ENCODE data around the gene ZCCHC10.
"Not testable (repeated sequence)": the region's sequence is repeated elsewhere in the genome, so short reads cannot be mapped to it uniquely, and the experiment has no call there.

The ZCCHC10 gene

GRCh38 chr5:133041157-133041784, 14.9 kb upstream of the ZCCHC10 start:
- no peak for DNase-seq

DNA sequence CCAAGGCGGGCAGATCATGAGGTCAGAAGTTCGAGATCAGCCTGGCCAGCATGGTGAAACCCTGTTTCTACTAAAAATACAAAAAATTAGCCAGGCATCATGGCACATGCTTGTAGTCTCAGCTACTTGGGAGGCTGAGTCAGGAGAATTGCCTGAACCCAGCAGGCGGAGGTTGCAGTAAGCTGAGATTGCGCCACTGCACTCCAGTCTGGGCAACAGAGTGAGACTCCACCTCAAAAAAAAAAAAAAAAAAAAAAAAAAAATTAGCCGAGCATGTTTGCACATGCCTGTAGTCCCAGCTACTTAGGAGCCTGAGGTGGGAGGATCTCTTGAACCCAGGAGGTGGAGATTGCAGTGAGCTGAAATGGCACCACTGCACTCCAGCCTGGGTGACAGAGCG, 10.3 kb upstream of the ZCCHC10 start:
- DNase-seq: not testable (repeated sequence)

GRCh38 chr5:133035224-133035623, 8.9 kb upstream of the ZCCHC10 start:
- DNase-seq: no peak

DNA sequence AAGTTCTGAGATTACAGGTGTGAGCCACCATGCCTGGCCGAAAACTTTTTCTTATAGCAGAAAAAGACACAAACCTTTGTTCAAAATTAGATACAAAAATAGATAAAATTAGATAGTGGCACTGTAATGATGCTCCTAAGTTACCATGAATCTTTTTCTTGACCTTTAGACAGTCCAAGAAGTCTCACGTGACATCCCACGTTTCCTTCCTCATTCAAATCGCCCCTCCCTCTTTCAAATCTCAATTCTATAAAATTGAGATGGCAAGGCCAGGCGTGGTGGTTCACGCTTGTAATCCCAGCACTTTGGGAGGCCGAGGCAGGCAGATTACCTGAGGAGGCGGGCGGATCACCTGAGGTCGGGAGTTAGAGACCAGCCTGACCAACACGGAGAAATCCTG, 7.7 kb upstream of the ZCCHC10 start:
- no peak for DNase-seq

- DNase-seq: no peak
Observed at GRCh38 chr5:133032852-133033742, 6.7 kb upstream of the ZCCHC10 start.

DNA sequence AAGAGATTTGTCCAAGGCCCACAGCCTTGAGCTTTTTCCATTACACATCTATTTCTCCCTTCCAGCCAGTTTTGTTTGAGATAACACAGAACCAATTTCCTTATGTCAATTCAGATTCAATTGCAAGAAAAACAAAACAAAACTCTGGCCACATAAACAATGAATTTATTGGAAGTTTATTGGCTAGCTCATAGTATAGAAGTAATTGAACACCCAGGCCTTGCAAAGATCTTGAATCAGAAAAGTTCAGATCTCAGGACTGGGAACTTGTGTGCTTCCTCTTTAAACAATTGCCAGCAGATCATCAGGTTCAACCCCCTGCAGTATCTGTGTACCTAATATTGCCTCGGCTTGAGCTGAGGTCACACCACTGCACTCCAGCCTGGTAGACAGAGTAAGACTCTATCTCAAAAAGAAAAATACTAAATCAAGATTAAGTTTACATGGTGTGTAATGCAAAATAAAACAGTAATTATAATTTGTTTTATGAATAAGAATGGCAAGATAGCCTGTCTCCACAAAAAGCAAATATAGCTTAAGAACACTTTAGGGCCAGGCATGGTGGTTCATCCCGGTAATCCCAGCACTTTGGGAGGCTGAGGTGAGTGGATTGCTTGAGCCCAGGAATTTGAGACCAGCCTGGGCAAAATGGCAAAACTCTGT, 4.1 kb upstream of the ZCCHC10 start:
- DNase-seq: no peak

DNA sequence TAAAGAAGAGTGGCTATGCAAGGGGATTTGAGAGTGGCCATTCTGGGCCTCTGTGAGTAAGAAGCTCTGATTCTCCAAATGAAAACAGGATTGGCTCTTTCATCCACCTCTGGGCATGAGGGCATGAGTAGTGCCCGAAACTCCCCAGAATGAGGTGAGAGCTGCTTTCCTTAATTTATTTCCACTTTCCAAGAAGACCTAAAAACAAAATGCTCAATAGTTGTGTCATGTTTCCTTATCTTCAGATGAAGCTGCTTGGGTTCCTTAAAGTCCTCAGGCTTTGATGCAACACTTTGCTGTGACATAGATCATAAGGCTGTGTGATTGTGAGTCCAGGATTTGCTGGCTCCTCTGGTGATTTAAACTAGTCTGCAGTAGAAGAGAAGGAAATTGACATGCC, 3.1 kb upstream of the ZCCHC10 start:
- no peak for DNase-seq

DNA sequence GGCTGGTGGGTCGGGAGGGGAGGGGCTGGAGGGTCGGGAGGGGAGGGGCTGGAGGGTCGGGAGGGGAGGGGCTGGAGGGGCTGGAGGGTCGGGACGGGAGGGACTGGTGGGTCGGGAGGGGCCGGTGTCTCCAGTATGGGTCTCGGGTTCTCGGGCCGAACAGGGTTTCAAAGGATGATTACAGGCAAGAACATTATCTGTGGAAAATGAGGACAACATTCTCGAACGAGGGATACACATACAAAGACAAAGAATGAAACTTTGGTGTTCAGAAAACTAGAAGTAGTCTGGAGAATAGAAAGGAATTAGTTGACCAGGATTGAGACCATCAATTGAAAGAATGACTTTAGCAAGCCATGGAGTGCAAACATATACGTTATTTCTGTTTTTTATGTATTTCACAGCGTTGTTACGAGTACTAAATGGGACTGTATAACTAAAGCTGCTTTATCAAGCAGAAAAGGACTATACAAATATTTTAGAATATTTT, 360 bp upstream of the ZCCHC10 start:
- no peak for DNase-seq

GRCh38 chr5:133019471-133019870, 6.9 kb downstream of the ZCCHC10 start:
- not testable (repeated sequence) for DNase-seq

DNA sequence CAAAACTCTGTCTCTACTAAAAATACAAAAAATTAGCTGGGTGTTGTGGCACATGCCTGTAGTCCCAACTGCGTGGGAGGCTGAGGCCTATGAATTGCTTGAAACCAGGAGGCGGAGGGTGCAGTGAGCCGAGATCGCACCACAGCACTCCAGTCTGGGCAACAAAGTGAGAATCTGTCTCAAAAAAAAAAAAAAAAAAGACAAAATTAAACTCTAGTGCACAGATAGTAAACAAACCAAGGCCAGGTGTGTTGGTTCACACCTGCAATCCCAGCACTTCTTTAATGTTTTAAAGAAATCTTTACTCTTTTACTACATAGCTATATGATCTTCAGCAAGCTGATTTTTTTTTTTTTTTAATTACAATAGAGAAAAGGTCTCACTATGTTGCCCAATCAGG, 8.4 kb downstream of the ZCCHC10 start:
- no peak for DNase-seq

- no peak for DNase-seq
Observed at GRCh38 chr5:133015466-133015865, 10.9 kb downstream of the ZCCHC10 start.

GRCh38 chr5:133008455-133008854, 17.9 kb downstream of the ZCCHC10 start:
- not testable (repeated sequence) for DNase-seq

- DNase-seq: no peak
Observed at GRCh38 chr5:133006653-133007052, 19.7 kb downstream of the ZCCHC10 start.

- no peak for DNase-seq
Observed at GRCh38 chr5:132999246-132999645, 27.1 kb downstream of the ZCCHC10 start.

DNA sequence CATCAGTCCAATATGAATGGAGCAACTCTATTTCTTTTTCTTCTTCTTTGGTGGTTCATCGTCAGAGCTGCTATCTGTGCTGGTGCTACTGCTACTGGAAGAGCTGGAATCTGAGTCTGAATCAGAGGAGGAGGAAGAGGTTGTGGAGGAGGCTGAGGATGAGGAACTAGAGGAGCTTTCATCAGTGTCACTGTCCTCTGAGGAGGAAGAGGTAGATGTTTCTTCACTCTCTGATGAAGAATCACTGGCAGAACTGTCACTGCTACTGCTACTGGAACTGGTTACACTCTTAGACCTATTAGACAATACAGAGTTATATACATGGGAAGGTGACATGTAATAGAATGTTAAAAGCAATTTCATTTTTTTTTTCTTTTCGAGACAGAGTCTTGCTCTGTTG, 27.8 kb downstream of the ZCCHC10 start:
- DNase-seq: no peak

GRCh38 chr5:132996307-132996706, 30.0 kb downstream of the ZCCHC10 start:
- DNase-seq: no peak

DNA sequence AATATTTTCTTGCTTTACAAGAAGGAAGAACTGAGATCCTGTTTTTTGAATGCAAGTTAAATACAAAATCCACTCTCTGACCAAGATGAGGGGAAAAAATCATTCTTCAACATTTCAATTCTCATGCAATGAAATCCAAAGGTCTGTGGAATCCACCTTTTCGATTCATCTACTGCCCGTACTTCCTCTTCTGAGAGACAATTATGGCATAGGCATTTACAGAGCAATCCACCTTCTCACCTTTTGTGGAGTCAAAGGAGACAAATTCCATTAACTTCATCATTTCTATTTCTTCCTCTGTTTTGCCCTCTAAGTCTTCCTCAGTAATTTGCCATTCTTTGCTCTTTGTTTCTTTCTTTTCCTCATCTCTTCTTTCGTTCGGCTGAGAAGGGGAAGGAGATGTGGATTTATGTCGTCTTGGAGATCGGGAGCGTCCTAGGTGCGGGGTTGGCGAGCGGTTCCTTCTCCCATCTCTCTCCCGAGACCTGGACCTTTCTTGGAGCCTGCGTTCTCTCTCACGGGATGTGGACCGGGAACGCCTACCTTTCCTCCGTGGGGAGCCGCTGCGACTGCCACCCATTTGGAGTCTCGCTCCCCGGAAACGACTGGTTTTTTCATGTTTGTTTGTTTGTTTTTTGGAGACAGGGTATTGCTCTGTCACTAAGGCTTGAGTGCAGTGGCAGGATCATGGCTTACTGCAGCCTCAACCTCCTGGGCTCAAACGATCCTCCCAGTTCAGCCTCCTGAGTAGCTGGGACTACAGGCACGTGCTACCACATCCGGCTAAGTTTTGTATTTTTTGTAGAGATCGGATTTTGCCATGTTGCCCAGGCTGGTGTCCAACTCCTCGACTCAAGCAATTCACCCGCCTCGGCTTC, 38.6 kb downstream of the ZCCHC10 start:
- no peak for DNase-seq

- DNase-seq: not testable (repeated sequence)
Observed at GRCh38 chr5:132982971-132983370, 43.4 kb downstream of the ZCCHC10 start.

DNA sequence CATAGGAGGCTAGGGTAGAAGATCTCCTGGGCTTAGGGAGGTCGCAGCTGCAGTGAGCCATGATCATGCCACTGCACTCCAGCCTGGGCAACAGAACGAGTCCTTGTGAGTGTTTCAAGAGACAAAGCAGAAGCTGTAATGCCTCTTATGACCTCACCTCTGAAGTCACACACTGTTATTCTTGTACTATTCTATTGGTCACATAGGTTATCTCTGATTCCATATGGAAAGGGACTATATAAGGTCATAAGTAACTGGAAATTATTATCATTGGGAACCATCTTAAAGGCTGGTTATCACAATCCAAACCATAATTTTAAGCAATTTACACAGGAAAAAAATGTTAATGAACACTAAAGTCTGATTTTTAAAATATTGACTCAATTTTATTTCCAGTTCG, 45.1 kb downstream of the ZCCHC10 start:
- no peak for DNase-seq

DNA sequence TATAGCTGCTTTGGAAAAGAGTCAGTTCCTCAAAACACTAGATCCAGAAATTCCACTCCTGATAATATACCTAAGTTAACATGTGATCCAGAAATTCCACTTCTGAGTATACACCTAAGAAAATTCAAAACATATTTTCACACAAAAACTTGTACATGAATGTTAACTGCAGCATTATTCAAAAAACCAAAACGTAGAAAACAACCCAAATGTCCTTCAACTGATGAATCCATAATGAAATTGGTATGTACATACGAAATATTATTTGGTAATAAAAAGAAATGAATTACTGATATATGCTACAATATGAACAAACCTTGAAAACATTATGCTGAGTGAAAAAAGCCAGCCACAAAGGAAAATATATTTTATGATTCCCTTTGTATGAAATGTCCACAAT, 46.4 kb downstream of the ZCCHC10 start:
- DNase-seq: no peak

DNA sequence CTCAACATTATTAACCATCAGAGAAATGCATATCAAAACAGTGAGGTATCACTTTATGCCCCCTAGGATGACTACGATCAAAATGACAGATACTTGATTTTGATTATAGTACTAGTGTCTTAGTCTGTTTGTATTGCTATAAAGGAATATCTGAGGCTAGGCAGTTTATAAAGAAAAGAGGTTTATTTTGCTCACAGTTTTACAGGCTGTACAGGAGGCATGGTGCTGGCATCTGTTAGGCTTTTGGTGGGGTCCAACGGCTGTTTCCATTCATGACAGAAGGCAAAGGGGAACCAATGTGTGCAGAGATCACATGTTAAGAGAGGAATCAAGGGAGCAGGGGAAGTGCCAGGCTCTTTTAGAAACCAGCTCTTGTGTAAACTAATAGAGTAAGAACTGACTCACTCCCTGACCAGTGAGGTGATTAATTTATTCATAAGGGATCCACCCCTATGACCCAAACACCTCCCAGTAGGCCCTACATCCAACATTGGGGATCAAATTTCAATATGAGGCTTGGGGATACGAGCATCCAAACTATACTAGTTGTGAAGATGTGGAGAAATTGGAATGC, 46.9 kb downstream of the ZCCHC10 start:
- no peak for DNase-seq

DNA sequence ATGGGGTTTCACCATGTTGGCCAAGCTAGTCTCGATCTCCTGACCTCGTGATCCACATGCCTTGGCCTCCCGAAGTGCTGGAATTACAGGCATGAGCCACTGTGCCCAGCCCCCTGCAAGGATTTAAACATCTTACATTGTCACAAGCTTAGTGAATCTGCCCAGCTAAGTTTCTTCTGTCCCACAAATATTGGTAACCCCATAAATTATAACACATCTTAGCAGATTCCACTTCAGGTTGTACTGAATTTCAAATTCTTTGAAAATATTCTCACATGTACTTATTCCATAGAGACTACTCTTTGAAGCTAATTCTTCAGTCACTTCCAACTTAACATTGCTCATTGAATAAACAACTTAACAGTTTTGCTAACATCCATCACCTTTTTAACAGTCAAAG, 49.5 kb downstream of the ZCCHC10 start:
- DNase-seq: no peak
